NCI-H2081 treated with DMSO at 0.1 percent for 48 hours (cell line): ENCODE data around the gene WWOX.

ENCODE experiments used
- DNase-seq: peaks from one replicate; lab custom pipeline; 2025; lab: John Stamatoyannopoulos, UW

WWOX gene

DNA sequence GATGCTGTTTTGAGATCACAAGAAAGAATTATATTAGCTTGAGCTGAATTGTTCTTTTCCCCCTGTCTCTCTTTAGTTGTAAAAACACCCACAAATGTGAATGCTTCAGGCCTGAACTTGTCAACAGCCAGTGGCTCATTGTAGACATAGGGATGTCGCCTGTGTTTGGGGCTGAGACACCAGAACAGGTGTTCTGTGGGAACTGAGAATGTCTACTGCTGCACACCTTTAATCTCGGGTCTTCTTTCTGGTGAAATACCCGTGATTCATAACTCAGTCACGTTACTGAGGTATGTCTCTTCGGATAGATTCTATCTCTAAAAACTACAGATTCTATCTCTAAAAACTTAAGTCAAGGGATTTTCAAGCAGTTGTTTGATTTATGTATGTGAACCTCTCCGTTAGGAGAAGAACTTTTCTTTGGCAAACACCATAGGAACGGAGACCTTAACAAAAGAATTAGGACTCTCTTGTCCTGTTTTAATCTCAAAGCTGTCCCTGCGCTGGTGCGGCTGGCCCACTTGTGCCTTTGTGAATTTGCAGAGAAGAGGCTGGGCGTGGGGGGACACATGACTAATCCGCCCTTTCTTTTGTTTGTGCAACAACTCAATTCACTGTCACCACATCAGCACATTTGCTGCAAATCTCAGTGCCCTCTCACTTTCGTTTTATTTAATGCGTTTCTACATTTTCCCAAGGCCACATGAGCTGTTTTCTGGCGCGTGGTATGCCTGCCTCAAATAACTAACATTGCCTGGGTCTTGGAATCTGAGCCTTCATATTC is 858.1 kb downstream of the WWOX start:
- DNase-seq: no peak

DNA sequence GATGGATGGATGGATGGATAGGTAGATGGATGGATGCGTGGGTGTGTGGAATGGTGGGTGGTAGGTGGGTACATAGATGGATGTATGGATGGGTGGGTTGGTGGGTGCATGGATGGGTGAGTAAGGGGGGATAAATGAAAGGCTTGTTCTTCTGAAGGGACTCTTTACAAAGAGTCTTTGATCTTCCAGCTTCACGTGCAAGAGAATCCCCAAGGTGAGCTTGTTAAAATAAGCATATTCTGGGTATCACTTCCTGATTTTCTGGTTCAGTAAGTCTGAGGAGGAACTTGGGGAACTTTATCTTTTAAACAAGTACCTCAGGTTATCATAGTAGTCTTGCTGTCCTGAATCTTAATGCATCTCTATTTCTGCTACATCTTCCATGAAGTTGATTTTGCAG is 862.0 kb downstream of the WWOX start:
- DNase-seq: no peak

DNA sequence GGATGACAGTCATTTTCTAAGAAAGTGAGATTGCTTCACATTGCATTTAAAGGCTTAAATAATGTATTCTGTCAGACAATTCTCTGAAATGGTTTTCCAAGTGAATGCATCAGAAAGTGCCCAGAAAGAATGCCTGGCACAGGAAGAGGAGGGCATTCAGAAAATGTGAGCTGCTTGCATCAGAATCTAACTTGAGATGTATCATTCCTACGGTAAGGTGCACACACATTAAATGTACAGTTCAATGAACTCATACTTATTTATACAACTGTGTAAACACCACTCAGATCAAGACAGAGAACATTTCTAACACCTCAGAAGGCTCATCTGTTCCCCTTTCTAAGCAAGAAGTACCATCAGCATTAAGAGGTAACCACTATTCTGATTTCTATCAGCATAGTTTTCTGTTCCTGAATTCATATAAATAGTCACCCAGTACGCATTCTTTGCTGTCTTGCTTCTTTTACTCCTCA is 863.0 kb downstream of the WWOX start:
- DNase-seq: no peak

DNA sequence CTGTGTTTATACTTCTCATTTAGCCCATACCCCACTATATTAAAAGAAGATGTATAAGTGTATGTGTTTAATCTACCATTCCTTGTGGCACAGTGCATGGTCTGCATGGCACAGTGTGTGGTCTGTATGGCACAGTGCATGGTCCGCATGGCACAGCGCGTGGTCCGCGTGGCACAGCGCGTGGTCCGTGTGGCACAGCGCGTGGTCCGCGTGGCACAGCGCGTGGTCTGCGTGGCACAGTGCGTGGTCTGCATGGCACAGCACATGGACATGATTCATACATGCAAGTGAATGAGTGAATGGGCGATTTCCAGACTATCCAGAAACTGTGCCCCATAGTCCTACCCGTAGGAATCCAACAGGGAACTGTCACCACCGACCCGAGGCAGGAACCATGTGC is 868.5 kb downstream of the WWOX start:
- no peak for DNase-seq

DNA sequence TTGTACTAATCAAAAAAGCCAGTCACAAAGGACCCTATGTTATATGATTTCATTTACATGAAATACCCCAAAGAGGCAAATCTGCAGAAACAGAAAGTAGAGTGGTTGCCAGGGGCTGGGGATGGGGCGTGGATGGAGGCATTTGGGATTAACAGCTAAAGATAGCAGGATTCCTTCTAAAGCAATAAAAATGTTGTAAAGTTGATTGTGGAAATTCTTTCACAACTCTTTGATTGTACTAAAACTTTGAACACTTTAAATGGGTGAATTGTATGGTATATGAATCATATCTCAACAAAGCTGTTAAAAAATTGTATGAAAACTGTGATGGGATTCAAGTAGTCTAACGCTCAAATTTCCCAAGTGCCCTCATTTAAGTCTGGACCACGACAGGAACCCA is 870.3 kb downstream of the WWOX start:
- no peak for DNase-seq

DNA sequence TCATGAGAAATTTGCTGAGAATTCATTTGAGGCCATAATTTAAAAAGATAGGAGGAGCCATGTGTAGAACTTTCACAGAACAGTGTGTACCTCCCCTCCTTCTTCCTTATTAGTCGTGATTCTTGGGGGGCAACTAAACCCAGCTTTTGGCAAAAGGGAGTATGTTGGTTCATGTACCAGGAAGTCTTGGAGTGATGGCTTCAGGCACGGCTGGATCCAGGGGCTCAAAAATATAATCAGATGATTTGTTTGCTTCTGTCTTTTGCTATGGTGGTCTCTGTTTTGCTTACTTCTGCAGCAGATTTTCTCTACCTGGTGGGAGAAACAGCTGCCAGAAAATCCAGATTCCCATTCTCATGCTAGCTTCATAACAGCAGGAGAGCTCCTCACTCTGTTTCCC is 871.2 kb downstream of the WWOX start:
- no peak for DNase-seq

DNA sequence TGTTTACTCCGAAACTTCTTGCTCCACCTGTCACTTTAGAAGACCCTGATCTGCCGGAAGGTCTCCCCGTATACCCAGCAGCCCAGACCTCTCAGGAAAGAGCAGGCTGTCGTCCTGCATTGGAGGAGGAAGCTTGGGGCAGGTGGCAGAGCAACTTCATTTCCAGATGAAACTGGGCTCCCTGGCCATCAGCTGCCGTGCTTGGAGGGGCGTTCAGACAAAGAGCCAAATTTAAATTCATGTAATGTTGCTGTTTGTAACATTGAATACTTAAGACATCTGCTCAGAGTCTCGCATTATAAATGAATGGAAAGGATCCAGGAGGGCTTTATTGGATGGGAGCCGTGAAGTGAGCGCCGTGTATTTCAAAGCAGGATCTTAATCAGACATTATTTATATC is 872.6 kb downstream of the WWOX start:
- no peak for DNase-seq

DNA sequence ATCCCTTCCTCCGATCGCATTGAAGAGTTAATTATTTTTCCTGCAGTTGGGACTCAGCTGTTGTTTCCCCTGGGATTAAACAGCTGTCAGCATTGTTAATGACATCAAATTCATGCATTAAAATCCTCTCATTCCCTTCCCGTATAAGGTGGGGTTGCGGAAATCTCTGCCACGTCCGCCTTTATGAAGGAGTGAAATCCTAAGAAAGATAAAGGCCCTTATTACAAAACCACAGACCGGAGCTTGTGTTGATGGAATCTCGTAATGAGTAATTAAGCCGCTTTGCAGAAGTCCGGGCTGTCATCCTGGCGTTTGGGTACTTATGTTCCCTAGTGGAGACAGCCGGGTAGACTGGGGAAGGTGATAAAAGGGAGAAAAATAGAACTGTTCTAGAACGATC is 873.5 kb downstream of the WWOX start:
- DNase-seq: no peak

DNA sequence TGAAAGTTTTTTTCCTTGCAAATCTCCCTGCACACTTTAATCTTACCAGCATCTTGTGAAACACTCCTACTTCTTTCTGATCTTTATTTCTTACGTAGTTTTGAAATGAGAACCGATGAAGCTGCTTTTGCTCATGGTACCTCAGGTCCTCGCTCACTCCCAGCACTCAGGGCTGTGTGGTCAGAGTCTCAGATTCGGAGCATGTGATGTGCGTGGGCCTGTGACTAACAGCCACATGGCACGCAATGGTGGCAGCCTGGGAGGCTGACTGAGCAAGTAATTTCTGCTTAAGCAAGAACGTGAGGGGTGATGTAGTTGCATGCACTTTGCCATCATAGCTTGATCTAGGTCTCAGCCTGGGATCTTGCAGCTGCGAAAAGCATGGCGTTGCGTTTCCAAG is 876.8 kb downstream of the WWOX start:
- no peak for DNase-seq

DNA sequence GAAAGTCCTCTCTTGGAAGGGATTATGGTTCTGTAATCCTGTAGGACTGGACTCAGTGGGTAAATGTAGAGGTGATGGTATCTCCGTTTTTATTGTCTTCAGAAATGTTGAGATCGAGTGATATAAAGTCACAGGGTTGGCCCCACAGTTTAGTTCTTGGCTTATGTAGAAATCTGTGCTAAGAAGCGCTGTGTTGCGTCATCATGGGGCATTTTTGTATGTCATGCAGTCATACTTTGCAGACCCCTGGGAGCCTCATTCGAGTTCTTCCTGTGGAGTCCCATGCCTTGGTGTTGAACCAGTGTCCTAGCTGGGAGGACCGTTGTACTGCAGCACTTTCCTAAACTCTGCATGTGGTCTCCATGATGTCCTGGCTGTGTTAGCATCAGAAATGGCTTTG is 881.4 kb downstream of the WWOX start:
- DNase-seq: no peak

DNA sequence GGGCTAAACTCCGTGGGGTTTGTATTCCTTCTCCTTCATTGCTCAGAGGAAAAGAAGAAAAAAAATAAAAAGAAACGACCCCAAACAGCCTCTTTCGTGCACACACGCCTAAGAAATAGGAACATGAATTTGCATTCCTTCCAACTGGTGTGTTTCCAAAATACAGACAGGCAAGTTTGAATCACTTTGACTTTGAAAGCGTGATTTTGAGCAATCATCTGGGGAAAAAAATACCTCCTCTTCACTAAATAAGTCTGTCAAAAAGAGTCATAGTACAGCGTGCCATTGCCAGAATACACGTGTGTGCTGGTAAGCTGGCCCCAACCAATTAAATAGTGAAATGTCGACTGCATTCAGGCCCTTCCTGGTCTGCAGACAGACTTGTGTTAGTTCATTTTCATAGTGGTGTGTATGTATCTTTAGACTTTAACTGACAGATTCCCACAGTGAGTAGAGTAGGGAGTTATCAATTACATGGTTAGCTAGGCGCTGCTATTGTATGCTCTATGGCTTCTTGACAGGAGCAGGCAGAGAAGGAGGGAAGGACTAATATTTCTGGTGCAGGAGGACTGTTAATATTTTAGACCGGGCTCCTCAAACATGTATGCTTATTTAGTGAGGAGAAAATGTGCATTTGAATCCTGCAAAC is 882.8 kb downstream of the WWOX start:
- no peak for DNase-seq

DNA sequence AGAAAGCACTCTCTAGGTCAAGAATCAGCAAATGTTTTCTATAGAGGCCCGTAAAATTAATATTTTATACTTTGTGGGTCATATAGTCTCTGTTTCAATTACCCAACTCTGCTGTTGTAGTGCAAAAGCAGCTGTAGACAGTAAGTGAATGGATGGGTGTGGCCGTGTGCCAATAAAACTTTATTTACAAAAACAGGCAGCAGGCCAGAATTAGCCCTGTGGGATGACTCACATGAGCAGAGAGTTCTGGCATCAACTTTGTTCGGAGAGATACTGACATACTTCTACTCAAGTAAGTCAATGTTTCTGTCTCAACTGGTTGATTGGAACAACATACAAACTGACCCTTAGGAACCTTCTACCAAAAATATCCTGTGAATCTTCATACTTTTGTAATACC is 884.9 kb downstream of the WWOX start:
- no peak for DNase-seq

DNA sequence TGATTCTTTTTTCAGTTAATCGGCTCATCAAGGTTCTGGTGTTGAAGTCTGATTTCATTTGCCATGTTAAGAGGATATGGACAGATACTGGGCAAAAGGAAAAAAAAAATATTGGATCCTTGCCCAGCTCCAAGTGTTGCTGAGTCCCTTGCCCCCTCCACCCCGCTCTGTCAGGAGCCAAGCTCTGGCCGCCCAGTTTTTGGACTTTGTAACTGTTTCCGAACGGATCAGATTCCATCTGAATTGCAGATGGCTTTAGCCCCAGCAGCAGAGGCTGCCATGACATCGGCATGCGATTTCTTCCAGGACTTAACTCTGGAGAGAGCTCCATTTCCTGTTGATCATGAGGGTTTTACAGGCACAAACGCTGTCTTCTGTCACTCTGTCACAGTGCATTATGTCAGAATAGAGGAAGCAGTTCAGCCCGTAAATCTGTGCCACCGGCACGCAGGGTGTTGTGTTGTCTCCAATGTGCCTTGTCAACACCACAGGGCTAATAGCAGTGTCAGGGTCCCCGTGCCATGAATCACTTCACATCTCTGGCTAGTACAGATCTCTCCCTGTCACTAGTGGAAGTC is 885.5 kb downstream of the WWOX start:
- DNase-seq: no peak

DNA sequence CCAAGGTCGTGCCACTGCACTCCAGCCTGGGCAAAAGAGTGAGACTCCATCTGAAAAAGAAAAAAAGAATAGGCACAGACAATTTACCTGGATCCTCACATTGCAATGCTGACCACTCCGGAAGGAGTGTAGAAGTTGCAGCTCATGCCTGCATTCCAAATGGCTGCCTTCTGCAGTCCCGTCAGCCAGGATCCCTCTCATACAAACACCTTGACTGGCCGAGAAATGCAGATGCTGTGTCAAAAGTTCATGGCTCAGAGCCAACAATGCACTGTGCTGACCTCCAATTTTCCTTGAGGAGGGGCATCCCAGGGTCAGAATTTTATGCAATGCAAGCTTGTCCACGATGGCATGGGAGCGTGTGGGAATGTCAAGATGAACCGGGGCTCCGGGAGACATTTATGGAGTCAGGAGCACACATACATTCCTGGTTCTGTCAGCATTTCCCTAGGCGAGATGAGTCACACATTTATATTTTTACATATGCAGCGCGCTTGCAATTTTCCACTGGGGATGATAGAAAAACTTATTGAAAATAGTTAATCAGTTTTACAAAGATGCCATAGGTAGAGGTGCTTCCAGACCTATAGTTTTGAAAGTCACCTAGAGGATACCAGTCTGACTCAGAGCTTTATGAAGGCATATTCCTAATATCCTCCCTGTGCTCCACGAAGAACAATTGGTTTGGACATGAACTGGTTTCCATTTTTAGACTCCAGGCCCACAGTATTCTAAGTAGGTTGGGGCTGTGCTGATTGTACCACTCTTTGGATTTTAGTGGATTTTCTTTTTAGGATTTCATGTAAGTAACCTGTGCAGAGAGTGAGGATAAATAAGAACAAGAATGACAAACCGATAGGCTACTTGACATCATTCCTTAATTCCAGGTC is 886.5 kb downstream of the WWOX start:
- no peak for DNase-seq

DNA sequence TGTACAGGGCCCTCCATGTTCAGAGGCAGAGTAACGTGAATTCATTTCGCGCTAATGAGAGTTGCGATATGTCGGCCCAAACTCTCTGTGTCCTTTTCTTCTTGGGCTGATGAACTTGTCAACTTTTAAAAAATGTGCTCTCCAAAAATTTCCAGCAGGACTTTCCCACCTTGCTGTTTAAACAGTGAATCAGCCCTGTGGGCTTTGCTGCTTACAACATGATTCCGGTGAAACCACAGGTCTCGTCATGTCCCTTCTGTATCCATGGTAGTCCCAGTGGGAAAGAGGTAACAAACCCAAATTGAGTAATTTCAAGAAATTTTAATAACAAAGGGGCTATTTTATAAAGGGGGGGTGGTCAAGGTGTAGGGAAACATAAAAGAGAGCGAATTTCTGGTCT is 888.2 kb downstream of the WWOX start:
- no peak for DNase-seq

DNA sequence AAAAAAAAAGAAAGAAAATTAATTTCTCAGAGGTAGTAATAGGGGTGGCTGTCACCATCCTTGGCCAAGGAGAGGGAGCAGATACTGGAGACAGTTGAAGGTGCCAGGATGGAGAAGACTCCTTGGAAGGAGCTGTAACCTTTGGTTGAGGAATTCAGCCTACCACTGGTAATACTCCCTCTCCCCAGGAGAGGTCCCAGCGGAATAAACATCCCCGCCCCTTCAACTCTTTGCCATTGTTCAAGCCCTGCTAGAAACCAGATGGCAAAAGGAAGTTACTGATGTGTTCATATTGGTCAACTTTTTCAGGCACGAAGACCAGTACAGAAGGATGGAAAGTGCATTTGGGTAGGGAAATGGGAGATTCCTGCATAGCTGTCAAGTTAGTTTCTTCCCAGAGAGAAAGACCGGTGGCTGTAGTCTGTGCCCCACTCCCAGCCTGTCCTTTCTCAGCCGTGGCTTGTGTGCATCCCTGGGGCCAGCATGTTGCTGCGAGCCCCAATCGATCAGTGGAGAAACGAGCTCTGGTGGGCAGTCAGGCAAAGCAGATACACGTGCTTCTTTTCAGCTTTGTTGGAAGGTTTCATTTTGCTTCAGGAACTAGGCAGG is 889.0 kb downstream of the WWOX start:
- no peak for DNase-seq

DNA sequence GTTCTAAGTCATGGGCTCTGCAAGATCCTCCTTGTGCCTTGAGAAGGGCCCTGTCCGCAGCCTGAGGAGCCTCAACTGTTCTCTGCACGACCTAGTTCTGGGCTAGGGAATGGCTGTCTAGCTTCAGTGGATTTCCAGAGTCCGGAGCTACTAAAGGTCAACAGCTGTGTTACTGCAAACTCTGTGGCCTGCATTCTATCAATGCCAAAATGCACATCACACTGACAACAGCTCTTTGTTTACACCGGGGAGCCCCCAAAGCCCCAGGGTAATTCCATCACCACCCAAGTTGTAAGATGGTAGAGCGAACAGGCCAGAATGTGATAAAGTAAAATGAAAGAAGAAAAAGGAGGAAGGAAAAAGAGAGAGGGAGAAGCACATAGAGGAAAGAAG is 890.9 kb downstream of the WWOX start:
- no peak for DNase-seq

DNA sequence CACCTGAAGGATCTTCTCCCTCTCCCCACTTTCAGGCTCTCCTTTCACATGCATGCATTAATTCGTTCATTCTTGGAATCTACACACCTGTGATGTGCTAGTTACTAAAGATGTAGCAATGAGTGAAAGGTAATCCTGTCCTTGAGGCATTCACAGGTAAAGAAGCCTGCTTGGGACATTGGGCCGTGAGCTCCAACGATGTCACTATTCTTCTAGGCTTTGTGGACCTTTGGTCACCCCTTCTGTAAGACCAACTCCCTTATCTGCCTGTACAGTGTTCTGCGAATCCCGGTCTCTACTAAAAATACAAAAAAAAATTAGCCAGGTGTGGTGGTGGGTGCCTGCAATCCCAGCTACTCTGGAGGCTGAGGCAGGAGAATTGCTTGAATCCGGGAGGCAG is 892.5 kb downstream of the WWOX start:
- no peak for DNase-seq

DNA sequence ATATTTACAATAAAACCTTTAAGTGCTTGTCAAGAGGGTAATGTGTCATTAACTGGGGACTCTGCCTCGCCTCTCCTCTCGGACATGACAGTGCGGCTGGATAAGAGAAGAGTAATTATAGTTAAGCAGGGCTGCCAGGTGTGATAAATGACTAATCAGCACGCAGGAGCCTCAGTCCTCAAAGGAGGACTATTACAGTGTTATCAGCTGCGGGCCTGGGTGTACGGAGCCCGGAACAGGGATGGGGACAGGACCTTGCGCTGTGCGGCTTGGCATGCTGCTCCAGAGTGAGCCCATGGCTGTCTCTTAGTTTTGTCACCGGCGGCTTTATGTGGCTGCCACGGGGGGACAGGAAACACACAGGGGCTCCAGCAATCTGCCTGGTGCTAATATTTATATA is 893.9 kb downstream of the WWOX start:
- DNase-seq: no peak

DNA sequence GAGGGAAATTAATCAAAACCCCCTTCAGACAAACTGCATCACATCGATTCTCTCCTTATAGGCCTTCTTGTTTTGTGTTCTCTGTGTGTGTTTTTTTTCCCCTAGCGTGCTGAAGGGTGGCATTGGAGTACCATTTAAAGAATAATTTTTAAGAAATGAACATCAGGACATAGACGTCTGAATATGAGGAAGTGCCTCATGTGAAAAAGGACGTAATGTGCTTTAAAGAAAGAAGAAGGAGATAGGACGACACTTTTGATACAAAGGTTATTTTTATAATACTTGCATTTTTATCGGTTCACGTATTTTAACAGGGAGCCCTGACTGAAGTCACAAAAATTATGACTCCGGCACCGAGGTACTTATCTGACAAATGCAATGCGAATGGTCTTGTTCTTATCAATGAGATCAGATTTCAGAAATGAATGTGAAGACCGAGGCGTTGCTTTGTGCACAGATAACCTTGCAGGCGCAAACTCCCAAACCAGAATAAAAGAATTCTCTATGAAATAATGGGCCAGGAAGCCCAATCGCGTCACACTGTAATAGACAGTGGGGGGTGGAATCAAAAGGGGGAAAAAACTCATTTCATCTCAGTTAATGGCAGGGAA is 894.8 kb downstream of the WWOX start:
- DNase-seq: no peak

DNA sequence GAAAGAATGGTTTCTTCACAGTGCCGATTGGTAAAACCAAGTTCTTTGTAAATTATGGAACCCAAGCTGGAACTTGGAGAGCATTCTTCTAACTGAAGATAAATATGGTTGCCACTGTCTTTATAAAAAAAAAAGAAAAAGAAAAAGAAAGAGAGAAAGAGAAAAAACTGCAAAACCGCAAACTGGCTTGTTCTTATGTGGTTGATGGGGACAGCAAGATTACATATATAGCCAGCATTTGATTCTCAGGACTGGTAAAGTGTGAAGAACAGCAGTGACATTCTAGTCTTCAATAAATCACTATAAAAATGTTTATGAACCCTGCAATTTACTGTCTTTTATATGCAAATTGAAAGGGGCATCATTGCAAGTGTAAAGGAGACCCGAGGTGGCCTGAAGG is 896.0 kb downstream of the WWOX start:
- DNase-seq: no peak

DNA sequence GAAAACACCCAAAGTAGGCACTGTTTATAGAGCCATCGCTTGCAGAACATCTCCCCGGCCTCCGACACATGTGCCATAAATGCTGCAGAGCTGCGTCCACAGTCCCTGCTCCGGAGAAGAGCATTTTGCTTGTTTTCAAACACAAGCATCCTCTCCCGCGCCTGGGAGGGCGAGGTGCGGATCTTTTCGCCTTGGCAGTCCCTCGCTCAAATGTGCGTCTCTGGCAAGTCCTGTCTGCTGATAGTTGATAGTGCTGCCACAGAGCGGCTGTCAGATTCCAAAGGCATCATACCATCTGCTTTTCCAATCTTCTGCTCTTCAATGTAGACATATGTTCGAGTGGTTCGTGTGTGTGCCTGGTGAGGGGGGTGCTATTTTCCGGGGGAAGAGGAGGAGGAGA is 897.3 kb downstream of the WWOX start:
- no peak for DNase-seq
